ENCODE data around the gene NELL1. TPM values are rescaled to one million over a fixed set of nuclear protein-coding genes. Genes with fewer than 3 reads are reported as not detected.

The NELL1 gene
- polyA plus RNA-seq, 4 donors = 0.18 to 5.1 TPM; not detected in 2

GRCh38 chr11:21350613-21351012 lies 681.2 kb downstream of the NELL1 start:
- Histone ChIP-seq H3K36me3 (ENCODE audit: control insufficient read depth in 3 of 3, insufficient read depth in 2 of 3, low read depth in 1 of 3, low read length in 3 of 3) (no peaks in the 10 kb centered on the region), H3K9me3 (ENCODE audit: control insufficient read depth in 2 of 2, insufficient read depth in 1 of 2, low read depth in 1 of 2, low read length in 1 of 2) (no peaks in the 10 kb centered on the region), H3K27me3 (ENCODE audit: control insufficient read depth in 3 of 3, insufficient read depth in 3 of 3, low read length in 3 of 3) (no peaks in the 10 kb centered on the region), H3K4me3 (ENCODE audit: low read depth in 1 of 3, low read length in 3 of 3) (no peak overlapping the region), H3K4me1 (ENCODE audit: control insufficient read depth in 3 of 3, insufficient read depth in 2 of 3, low read depth in 1 of 3, low read length in 2 of 3) (no peaks in the 10 kb centered on the region), H3K27ac (ENCODE audit: low read depth in 1 of 3, low read length in 2 of 3) (no peak overlapping the region)
- FAIRE-seq (no peak), DNase-seq (no peak)
- 71 to 74% (median 72%) methylated on average over 2 of the region's 2 CpGs for WGBS, 3 donors

GRCh38 chr11:21353425-21353824 lies 684.0 kb downstream of the NELL1 start:
- DNase-seq = no peak
- H3K27me3 ChIP-seq (ENCODE audit: control insufficient read depth in 3 of 3, insufficient read depth in 3 of 3, low read length in 3 of 3) = no peaks in the 10 kb centered on the region
- no peaks in the 10 kb centered on the region for H3K4me1 ChIP-seq (ENCODE audit: control insufficient read depth in 3 of 3, insufficient read depth in 2 of 3, low read depth in 1 of 3, low read length in 2 of 3)
- no peak overlapping the region for H3K27ac ChIP-seq (ENCODE audit: low read depth in 1 of 3, low read length in 2 of 3)
- H3K9me3 ChIP-seq (ENCODE audit: control insufficient read depth in 2 of 2, insufficient read depth in 1 of 2, low read depth in 1 of 2, low read length in 1 of 2) = no peaks in the 10 kb centered on the region
- FAIRE-seq = no peak
- 73 to 83% (median 73%) methylated on average over 5 of the region's 5 CpGs for WGBS, 3 donors
- no peaks in the 10 kb centered on the region for H3K36me3 ChIP-seq (ENCODE audit: control insufficient read depth in 3 of 3, insufficient read depth in 2 of 3, low read depth in 1 of 3, low read length in 3 of 3)
- H3K4me3 ChIP-seq (ENCODE audit: low read depth in 1 of 3, low read length in 3 of 3) = no peak overlapping the region

GRCh38 chr11:21364866-21365624 lies 695.7 kb downstream of the NELL1 start:
- no peak overlapping the region for H3K27ac ChIP-seq (ENCODE audit: low read depth in 1 of 3, low read length in 2 of 3)
- H3K36me3 ChIP-seq (ENCODE audit: control insufficient read depth in 3 of 3, insufficient read depth in 2 of 3, low read depth in 1 of 3, low read length in 3 of 3) = no peaks in the 10 kb centered on the region
- H3K4me3 ChIP-seq (ENCODE audit: low read depth in 1 of 3, low read length in 3 of 3) = no peak overlapping the region
- H3K4me1 ChIP-seq (ENCODE audit: control insufficient read depth in 3 of 3, insufficient read depth in 2 of 3, low read depth in 1 of 3, low read length in 2 of 3) = no peaks in the 10 kb centered on the region
- FAIRE-seq = no peak
- H3K27me3 ChIP-seq (ENCODE audit: control insufficient read depth in 3 of 3, insufficient read depth in 3 of 3, low read length in 3 of 3) = no peaks in the 10 kb centered on the region
- DNase-seq = no peak
- 56 to 72% (median 58%) methylated on average over 8 of the region's 8 CpGs for WGBS, 3 donors
- H3K9me3 ChIP-seq (ENCODE audit: control insufficient read depth in 2 of 2, insufficient read depth in 1 of 2, low read depth in 1 of 2, low read length in 1 of 2) = peaks cover 0 to 1% of the 10 kb centered on the region in 2 donors

GRCh38 chr11:21369947-21370346 lies 700.6 kb downstream of the NELL1 start:
- Histone ChIP-seq H3K9me3 (ENCODE audit: control insufficient read depth in 2 of 2, insufficient read depth in 1 of 2, low read depth in 1 of 2, low read length in 1 of 2) (no peaks in the 10 kb centered on the region), H3K4me3 (ENCODE audit: low read depth in 1 of 3, low read length in 3 of 3) (no peak overlapping the region), H3K27ac (ENCODE audit: low read depth in 1 of 3, low read length in 2 of 3) (no peak overlapping the region), H3K27me3 (ENCODE audit: control insufficient read depth in 3 of 3, insufficient read depth in 3 of 3, low read length in 3 of 3) (no peaks in the 10 kb centered on the region), H3K36me3 (ENCODE audit: control insufficient read depth in 3 of 3, insufficient read depth in 2 of 3, low read depth in 1 of 3, low read length in 3 of 3) (no peaks in the 10 kb centered on the region), H3K4me1 (ENCODE audit: control insufficient read depth in 3 of 3, insufficient read depth in 2 of 3, low read depth in 1 of 3, low read length in 2 of 3) (no peaks in the 10 kb centered on the region)
- FAIRE-seq (no peak), DNase-seq (no peak)
- 52 to 68% (median 67%) methylated on average over 1 of the region's 1 CpG for WGBS, 3 donors

- H3K27me3 ChIP-seq (ENCODE audit: control insufficient read depth in 3 of 3, insufficient read depth in 3 of 3, low read length in 3 of 3) = no peaks in the 10 kb centered on the region
- no peak for DNase-seq
- H3K36me3 ChIP-seq (ENCODE audit: control insufficient read depth in 3 of 3, insufficient read depth in 2 of 3, low read depth in 1 of 3, low read length in 3 of 3) = no peaks in the 10 kb centered on the region
- no peak for FAIRE-seq
- no peaks in the 10 kb centered on the region for H3K4me1 ChIP-seq (ENCODE audit: control insufficient read depth in 3 of 3, insufficient read depth in 2 of 3, low read depth in 1 of 3, low read length in 2 of 3)
- no peak overlapping the region for H3K27ac ChIP-seq (ENCODE audit: low read depth in 1 of 3, low read length in 2 of 3)
- no peak overlapping the region for H3K4me3 ChIP-seq (ENCODE audit: low read depth in 1 of 3, low read length in 3 of 3)
- 72 to 85% (median 81%) methylated on average over 5 of the region's 5 CpGs for WGBS, 3 donors
- H3K9me3 ChIP-seq (ENCODE audit: control insufficient read depth in 2 of 2, insufficient read depth in 1 of 2, low read depth in 1 of 2, low read length in 1 of 2) = no peaks in the 10 kb centered on the region
Measured at GRCh38 chr11:21371044-21371443, 701.7 kb downstream of the NELL1 start.

GRCh38 chr11:21372672-21373071 lies 703.3 kb downstream of the NELL1 start:
- Histone ChIP-seq H3K36me3 (ENCODE audit: control insufficient read depth in 3 of 3, insufficient read depth in 2 of 3, low read depth in 1 of 3, low read length in 3 of 3) (no peaks in the 10 kb centered on the region), H3K4me3 (ENCODE audit: low read depth in 1 of 3, low read length in 3 of 3) (no peak overlapping the region), H3K9me3 (ENCODE audit: control insufficient read depth in 2 of 2, insufficient read depth in 1 of 2, low read depth in 1 of 2, low read length in 1 of 2) (no peaks in the 10 kb centered on the region), H3K27me3 (ENCODE audit: control insufficient read depth in 3 of 3, insufficient read depth in 3 of 3, low read length in 3 of 3) (no peaks in the 10 kb centered on the region), H3K4me1 (ENCODE audit: control insufficient read depth in 3 of 3, insufficient read depth in 2 of 3, low read depth in 1 of 3, low read length in 2 of 3) (no peaks in the 10 kb centered on the region), H3K27ac (ENCODE audit: low read depth in 1 of 3, low read length in 2 of 3) (no peak overlapping the region)
- FAIRE-seq (no peak), DNase-seq (no peak)
- WGBS, 3 donors = 25 to 63% (median 25%) methylated on average over 1 of the region's 1 CpG

GRCh38 chr11:21374376-21374775 lies 705.0 kb downstream of the NELL1 start:
- no peaks in the 10 kb centered on the region for H3K4me1 ChIP-seq (ENCODE audit: control insufficient read depth in 3 of 3, insufficient read depth in 2 of 3, low read depth in 1 of 3, low read length in 2 of 3)
- H3K27me3 ChIP-seq (ENCODE audit: control insufficient read depth in 3 of 3, insufficient read depth in 3 of 3, low read length in 3 of 3) = no peaks in the 10 kb centered on the region
- no peaks in the 10 kb centered on the region for H3K9me3 ChIP-seq (ENCODE audit: control insufficient read depth in 2 of 2, insufficient read depth in 1 of 2, low read depth in 1 of 2, low read length in 1 of 2)
- DNase-seq = no peak
- no peak overlapping the region for H3K27ac ChIP-seq (ENCODE audit: low read depth in 1 of 3, low read length in 2 of 3)
- no peak for FAIRE-seq
- 42 to 60% (median 50%) methylated on average over 5 of the region's 5 CpGs for WGBS, 3 donors
- no peak overlapping the region for H3K4me3 ChIP-seq (ENCODE audit: low read depth in 1 of 3, low read length in 3 of 3)
- no peaks in the 10 kb centered on the region for H3K36me3 ChIP-seq (ENCODE audit: control insufficient read depth in 3 of 3, insufficient read depth in 2 of 3, low read depth in 1 of 3, low read length in 3 of 3)

GRCh38 chr11:21385669-21386440 lies 716.5 kb downstream of the NELL1 start:
- H3K36me3 ChIP-seq (ENCODE audit: control insufficient read depth in 3 of 3, insufficient read depth in 2 of 3, low read depth in 1 of 3, low read length in 3 of 3) = no peaks in the 10 kb centered on the region
- no peak for DNase-seq
- no peak for FAIRE-seq
- WGBS, 3 donors = 49 to 67% (median 58%) methylated on average over 4 of the region's 4 CpGs
- H3K4me1 ChIP-seq (ENCODE audit: control insufficient read depth in 3 of 3, insufficient read depth in 2 of 3, low read depth in 1 of 3, low read length in 2 of 3) = no peaks in the 10 kb centered on the region
- no peaks in the 10 kb centered on the region for H3K9me3 ChIP-seq (ENCODE audit: control insufficient read depth in 2 of 2, insufficient read depth in 1 of 2, low read depth in 1 of 2, low read length in 1 of 2)
- H3K27ac ChIP-seq (ENCODE audit: low read depth in 1 of 3, low read length in 2 of 3) = no peak overlapping the region
- no peak overlapping the region for H3K4me3 ChIP-seq (ENCODE audit: low read depth in 1 of 3, low read length in 3 of 3)
- H3K27me3 ChIP-seq (ENCODE audit: control insufficient read depth in 3 of 3, insufficient read depth in 3 of 3, low read length in 3 of 3) = no peaks in the 10 kb centered on the region

Measured in small intestine (tissue), 7 donors.